Kidney (tissue), 14 donors: ENCODE measurements around the gene HSPH1. TPM values are rescaled to one million over a fixed set of nuclear protein-coding genes. Genes with fewer than 3 reads are reported as not detected.

Experiments
- DNase-seq, 5 donors: peaks; one replicate each; pipeline ENCODE4 v3.0.0-alpha.2; 2013 to 2020
- FAIRE-seq: peaks from 2 replicates; lab custom pipeline; 2012; peaks lifted over from hg19 to GRCh38; lab: Jason Lieb, UNC
- H3K27ac ChIP-seq, 2 donors: one replicate each; pipeline ENCODE4 v1.7.0; 2013; ENCODE audit warnings: low read depth in 2 of 2, low read length in 2 of 2, inconsistent platforms in 1 of 2
- H3K27me3 ChIP-seq: one replicate; pipeline ENCODE4 v1.7.1; 2013; ENCODE audit warnings: low read length, inconsistent platforms; ENCODE audit not compliant: control insufficient read depth, insufficient read depth
- H3K36me3 ChIP-seq, 3 donors: one replicate each; pipeline versions ENCODE4 v1.7.0 to v1.7.1; 2013; ENCODE audit warnings: low read length in 3 of 3, control low read depth in 1 of 3, inconsistent platforms in 1 of 3; ENCODE audit not compliant: insufficient read depth in 3 of 3, control insufficient read depth in 2 of 3
- H3K4me1 ChIP-seq, 3 donors: one replicate each; pipeline versions ENCODE4 v1.7.0 to v1.7.1; 2013; ENCODE audit warnings: low read length in 3 of 3, inconsistent platforms in 1 of 3, low read depth in 1 of 3; ENCODE audit not compliant: control insufficient read depth in 2 of 3, insufficient read depth in 2 of 3
- H3K4me3 ChIP-seq, 3 donors: one replicate each; pipeline versions ENCODE4 v1.7.0 to v1.8.1; 2013; ENCODE audit warnings: low read length in 3 of 3, control low read depth in 1 of 3, inconsistent platforms in 1 of 3
- H3K9ac ChIP-seq, 3 donors: one replicate each; pipeline versions ENCODE4 v1.7.0 to v1.7.1; 2013; ENCODE audit warnings: low read length in 3 of 3, control low read depth in 1 of 3, inconsistent platforms in 1 of 3
- H3K9me3 ChIP-seq, 3 donors: one replicate each; pipeline versions ENCODE4 v1.7.0 to v1.7.1; 2013; ENCODE audit warnings: low read length in 3 of 3, control low read depth in 1 of 3, inconsistent platforms in 1 of 3; ENCODE audit not compliant: control insufficient read depth in 2 of 3, insufficient read depth in 1 of 3
- CTCF ChIP-seq: IDR thresholded peaks from 3 replicates; pipeline ENCODE4 v1.5.1; 2012; ENCODE audit warnings: mild to moderate bottlenecking, moderate library complexity, borderline replicate concordance; ENCODE audit not compliant: insufficient read depth; ENCODE audit errors: extremely low read depth
- intact Hi-C: fragments of 100-400 bp; cut with DNase I; formaldehyde crosslinking; loops from one replicate; pipeline ENCODE4 v1.11.1; 2022
- polyA plus RNA-seq: library from polyadenylated mRNA; stranded (reverse); fragments of 350-450 nt; fragmentation: Illumina TruSeq; extraction: RNeasy Lipid Tissue Mini Kit (QIAGEN cat#74804); gene quantifications from one replicate; pipeline ENCODE4 v1.2.3, GENCODE V29; 2014; ENCODE audit warnings: low read depth, low replicate concordance; ENCODE audit not compliant: insufficient read depth
- total RNA-seq: library from RNA; stranded (reverse); fragmentation: NEBNext Ultra II Directional; extraction: Animal tissue kit (Norgen Biotek cat#: 25700); gene quantifications from one replicate; pipeline ENCODE4 v1.2.1, GENCODE V29; 2021
- donor health status: control.
- donor health status: control.
- donor health status: control.
- donor health status: control.
- donor health status: control.
- donor health status: DM: yes; HTN: yes; CAD: no.
- donor health status: Normal renal cell carcinoma (clear cell type).

Gene HSPH1
- total and polyA plus RNA-seq, 2 donors from 2014 or later, result 46.2 to 66.2 TPM

GRCh38 chr13:31201341-31202031 is 39.8 kb upstream of the HSPH1 start:
- intact Hi-C loops, result no loop called here
- H3K4me3 ChIP-seq, result peak overlapping the region; percentile 73 to 75 (median 74)
- no peaks in the 10 kb centered on the region for H3K27me3 ChIP-seq
- TF ChIP-seq CTCF, result no peak
- peak in 1 of 5 donors; percentile 47 for DNase-seq
- no peaks in the 10 kb centered on the region for H3K36me3 ChIP-seq
- no peak for FAIRE-seq
- H3K4me1 ChIP-seq, result peaks cover 0 to 9% (median 0%) of the 10 kb centered on the region in 3 donors
- H3K9ac ChIP-seq, result peak overlapping the region; percentile 1 to 67 (median 56)
- H3K27ac ChIP-seq, result peak overlapping the region; percentile 82 to 93
- no peaks in the 10 kb centered on the region for H3K9me3 ChIP-seq

DNA sequence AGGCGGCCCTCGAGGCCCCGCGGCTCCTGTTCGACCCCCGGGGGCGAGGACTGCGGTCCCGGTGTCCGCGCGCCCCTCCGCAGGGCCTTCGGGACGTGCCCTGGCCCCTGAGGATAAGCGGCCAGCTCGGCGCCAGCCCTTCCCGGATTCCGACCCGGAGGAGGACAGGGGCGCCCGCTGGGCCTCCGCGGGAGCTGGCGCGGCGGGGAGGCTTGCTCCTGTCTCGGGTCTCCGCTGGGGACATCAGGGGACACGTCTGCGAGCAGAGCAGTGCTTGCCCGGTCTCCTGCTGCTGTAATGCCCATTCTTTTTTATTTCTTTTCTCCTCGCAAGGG is 38.9 kb upstream of the HSPH1 start:
- peak overlapping the region; percentile 73 to 75 (median 74) for H3K4me3 ChIP-seq
- FAIRE-seq, result no peak
- peak overlapping the region; percentile 1 to 67 (median 56) for H3K9ac ChIP-seq
- no peaks in the 10 kb centered on the region for H3K27me3 ChIP-seq
- peaks cover 0 to 9% (median 0%) of the 10 kb centered on the region in 3 donors for H3K4me1 ChIP-seq
- DNase-seq, result peak; percentile 71 to 89 (median 78)
- no peaks in the 10 kb centered on the region for H3K9me3 ChIP-seq
- no peak for TF ChIP-seq CTCF
- no peaks in the 10 kb centered on the region for H3K36me3 ChIP-seq
- peak overlapping the region; percentile 82 to 93 for H3K27ac ChIP-seq
- intact Hi-C loops, result no loop called here

DNA sequence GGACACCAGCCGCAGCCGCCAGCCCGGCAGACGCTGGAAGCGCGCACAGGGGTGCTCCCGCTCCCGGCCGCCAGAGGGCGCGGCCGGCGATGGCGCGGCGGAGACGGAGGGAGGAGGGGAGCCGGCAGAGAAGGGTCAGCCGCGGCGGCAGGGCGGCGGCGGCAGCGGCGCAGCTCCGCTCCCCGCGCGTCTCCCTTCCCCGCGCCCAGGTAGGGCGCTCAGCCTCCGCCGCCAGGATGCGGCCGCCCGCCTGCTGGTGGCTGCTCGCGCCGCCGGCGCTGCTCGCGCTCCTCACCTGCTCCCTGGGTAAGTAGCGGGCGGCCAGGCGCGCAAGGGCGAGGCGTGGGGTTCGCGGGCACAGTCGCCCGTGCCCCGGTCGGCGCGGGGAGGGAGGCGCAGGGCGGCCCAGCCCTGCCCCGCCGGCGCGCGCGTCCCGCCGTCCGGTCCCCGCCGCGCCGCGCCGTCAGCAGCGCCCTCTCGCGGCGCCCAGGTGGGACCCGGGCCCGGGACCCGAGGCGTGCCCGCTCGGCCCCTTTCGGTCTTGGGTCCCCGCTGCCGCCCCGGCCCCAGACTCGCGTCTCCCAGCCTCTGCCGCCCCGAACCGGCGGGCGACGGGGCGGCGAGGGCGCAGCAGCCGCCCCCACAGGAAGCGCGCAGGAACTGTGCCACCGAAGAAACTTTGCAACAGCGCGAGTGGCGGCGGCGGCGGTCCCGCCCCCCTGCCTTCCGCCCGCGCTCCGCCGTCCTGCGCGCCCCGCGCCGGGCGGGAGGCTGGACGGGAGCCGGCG is 38.3 kb upstream of the HSPH1 start, which contains the start of gene B3GLCT:
Gene B3GLCT, plus strand, starts transcription at position 127 of the 788 bp plus-strand sequence. Its CDS starts 110 bp downstream, at position 237.
- Histone ChIP-seq H3K4me1 (peaks cover 0 to 9% (median 0%) of the 10 kb centered on the region in 3 donors), H3K9me3 (no peaks in the 10 kb centered on the region), H3K4me3 (peak within 1 kb of the TSS; percentile 73 to 75 (median 74)), H3K9ac (peak within 1 kb of the TSS; percentile 1 to 67 (median 56)), H3K36me3 (no peaks in the 10 kb centered on the region), H3K27me3 (no peaks in the 10 kb centered on the region), H3K27ac (peak within 1 kb of the TSS; percentile 88 to 93)
- peak; percentile 87 to 94 (median 91) for DNase-seq
- intact Hi-C loops, result no loop called here
- TF ChIP-seq CTCF, result peak; percentile 89
- FAIRE-seq, result no peak
